Activated naive CD4-positive, alpha-beta T cell treated with anti-CD3 and anti-CD28 coated beads for 36 hours (primary cell): ENCODE measurements around the gene IGSF8. TPM values are rescaled to one million over a fixed set of nuclear protein-coding genes. Genes with fewer than 3 reads are reported as not detected.

Experiments used
- CTCF ChIA-PET: fragments of 350-600 bp; sonication (Branson Sonifier 250); formaldehyde crosslinking; loops from one replicate; lab custom pipeline; 2021; ENCODE audit warnings: antibody characterized with exemption; lab: Charles Lee
- DNase-seq: peaks from one replicate; pipeline ENCODE4 v3.0.0-alpha.2; 2020
- H3K27ac Mint-ChIP-seq: one replicate; pipeline ENCODE4 v1.8.0; 2021; ENCODE audit warnings: mild to moderate bottlenecking, mixed read lengths
- H3K27me3 Mint-ChIP-seq: one replicate; pipeline ENCODE4 v1.8.0; 2021; ENCODE audit warnings: low read depth, mixed read lengths
- H3K36me3 Mint-ChIP-seq: one replicate; pipeline ENCODE4 v1.8.0; 2021; ENCODE audit warnings: low read depth, mixed read lengths
- H3K4me1 Mint-ChIP-seq: one replicate; pipeline ENCODE4 v1.8.0; 2021; ENCODE audit warnings: low read depth, mixed read lengths
- H3K4me3 Mint-ChIP-seq: one replicate; pipeline ENCODE4 v1.8.0; 2021; ENCODE audit warnings: mild to moderate bottlenecking, moderate library complexity, mixed read lengths
- H3K9me3 Mint-ChIP-seq: one replicate; pipeline ENCODE4 v1.8.0; 2021; ENCODE audit warnings: mixed read lengths
- intact Hi-C: fragments of 100-400 bp; cut with micrococcal nuclease; formaldehyde crosslinking; loops from one replicate; pipeline ENCODE4 v1.15.1; 2023
- total RNA-seq, 2 experiments: library from RNA; stranded (reverse); gene quantifications; one replicate each; pipeline ENCODE4 v1.2.3, GENCODE V29; 2021

The IGSF8 gene
- total RNA-seq, 2 experiments from 2014 or later = 22.2 to 24.7 TPM

DNA sequence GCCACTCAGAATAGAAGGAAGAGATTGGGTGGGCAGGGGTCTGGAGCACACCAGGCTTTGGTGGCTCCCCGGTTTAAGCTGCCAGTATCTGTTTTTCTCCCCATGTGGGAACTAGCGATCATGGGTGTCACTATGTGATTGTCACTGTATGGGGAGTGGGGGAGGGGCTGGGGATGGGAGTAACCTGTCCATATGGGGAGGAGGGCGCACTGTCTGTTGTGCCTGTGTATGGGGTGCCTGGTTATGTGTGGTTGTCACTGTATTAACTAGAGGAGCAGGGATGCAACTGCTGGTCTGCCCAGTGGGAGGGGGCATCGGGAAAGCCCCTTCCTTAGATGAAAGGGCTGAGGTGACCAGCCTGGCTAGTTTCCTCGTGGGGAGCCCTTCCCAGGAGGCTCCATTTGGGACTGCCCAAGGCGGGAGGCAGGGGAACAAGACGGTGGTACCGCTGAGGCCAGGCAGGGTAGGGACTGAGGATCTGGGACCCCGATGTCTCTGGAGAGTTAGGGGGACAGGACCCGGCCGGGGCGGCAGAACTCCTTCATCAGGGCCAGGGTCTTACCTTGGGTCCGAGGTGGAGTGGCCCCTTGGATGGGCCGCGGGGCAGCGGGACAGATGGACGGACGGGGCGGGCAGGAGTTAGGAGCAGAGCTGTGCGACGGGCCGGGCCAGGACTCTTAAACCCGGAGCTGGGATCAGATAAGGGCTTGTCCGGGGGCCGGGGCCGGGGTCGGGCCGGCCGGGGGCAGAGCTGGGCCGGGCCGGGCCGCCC is 28.8 kb downstream of the IGSF8 start, which contains the start of gene KCNJ10:
TSS of gene KCNJ10 (minus strand) at position 701 of the 772 bp plus-strand sequence. CDS start 27,628 bp downstream, outside the sequence.
- H3K27me3 Mint-ChIP-seq = peaks cover 15% of the 10 kb centered on the region
- CTCF ChIA-PET = interaction anchor here (1.1 to 21.7 kb wide), 3 partner anchors 10 to 92 kb away, joined by 3 to 565 read pairs (median 18); no protein-coding TSS in a partner anchor
- no peaks in the 10 kb centered on the region for H3K36me3 Mint-ChIP-seq
- intact Hi-C loops = loop anchor here (2.0 kb wide), 1 partner anchor 39 kb away; the partner anchor contains the start of gene PIGM
- peak within 1 kb of the TSS; percentile 82 for H3K4me3 Mint-ChIP-seq
- no peak for DNase-seq
- no peak within 1 kb of the TSS for H3K27ac Mint-ChIP-seq
- peaks cover 16% of the 10 kb centered on the region for H3K4me1 Mint-ChIP-seq
- H3K9me3 Mint-ChIP-seq = no peaks in the 10 kb centered on the region

DNA sequence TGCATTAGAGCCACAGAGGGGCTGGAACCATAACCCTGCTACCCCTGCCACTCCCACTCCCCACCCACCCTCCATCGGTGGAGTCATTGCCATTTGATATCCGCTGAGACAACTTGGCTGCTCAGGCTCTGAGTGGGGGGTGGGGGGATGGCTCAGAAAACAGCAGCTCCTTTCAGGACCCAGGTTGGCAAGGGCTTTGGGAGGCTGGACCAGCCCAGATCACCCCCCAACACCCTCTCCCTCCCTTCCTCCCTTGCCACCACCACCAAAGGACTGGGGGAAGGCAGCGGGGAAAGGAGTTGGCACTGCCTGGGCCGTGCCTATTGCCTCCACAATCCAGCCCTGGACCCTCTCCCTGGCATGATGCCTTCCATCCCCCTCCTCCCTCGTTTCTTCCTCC is 30.2 kb downstream of the IGSF8 start:
- intact Hi-C loops = no loop called here
- Mint-ChIP-seq H3K36me3 (no peaks in the 10 kb centered on the region), H3K27ac (no peak overlapping the region), H3K27me3 (peaks cover 13% of the 10 kb centered on the region), H3K4me1 (peaks cover 16% of the 10 kb centered on the region), H3K4me3 (no peak overlapping the region), H3K9me3 (no peaks in the 10 kb centered on the region)
- CTCF ChIA-PET = interaction anchor here (1.0 to 3.0 kb wide), 5 partner anchors 8 to 60 kb away, joined by 4 to 19 read pairs (median 9); no protein-coding TSS in a partner anchor
- no peak for DNase-seq

DNA sequence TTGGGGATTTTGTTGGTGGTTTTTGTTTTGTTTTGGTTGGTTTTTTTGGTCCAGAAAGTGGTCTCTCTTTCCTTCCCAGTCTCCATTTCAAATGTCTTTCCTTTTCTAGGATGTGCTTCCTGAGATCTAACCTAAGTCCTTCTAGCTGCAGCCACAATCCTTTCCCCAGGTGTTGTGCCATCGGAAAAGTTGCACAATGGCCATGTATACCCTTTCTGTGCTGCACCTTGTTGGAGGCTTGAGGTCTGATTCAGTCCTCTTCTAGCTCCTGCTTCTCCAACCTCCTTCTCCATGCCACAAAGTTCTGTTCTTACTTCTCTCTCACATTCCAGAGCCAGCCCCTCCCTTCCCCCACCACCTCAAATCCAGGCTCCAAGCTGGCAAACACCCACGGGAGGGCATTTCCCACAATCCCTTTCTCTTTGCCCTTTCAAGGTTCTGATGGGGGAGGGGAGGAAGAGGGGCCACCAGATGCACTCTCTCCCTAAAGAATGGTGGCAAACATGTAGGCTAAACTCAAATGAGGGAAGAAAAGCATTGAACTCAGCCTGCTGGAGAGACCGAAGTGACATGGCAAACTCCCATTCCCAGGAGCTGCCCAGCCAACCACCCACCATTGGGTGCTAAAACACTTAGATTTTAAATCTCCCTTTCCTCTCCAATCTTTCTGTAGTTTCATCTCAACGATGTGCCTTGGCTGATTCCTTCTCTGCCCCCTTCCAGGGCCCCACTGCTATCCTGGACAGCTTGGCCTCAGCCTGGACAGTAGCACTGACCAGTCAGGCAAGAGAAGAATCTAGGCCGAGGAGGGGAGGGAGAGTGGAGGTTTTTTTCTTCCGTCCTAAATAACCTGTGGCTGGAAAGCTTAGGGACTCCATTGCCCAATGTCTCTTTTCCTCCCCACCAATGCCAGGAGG is 31.3 kb downstream of the IGSF8 start:
- intact Hi-C loops = no loop called here
- H3K9me3 Mint-ChIP-seq = no peaks in the 10 kb centered on the region
- peaks cover 16% of the 10 kb centered on the region for H3K4me1 Mint-ChIP-seq
- peaks cover 12% of the 10 kb centered on the region for H3K27me3 Mint-ChIP-seq
- H3K27ac Mint-ChIP-seq = no peak overlapping the region
- CTCF ChIA-PET = interaction anchor here (1.0 to 3.0 kb wide), 6 partner anchors 9 to 31 kb away, joined by 3 to 19 read pairs (median 8); no protein-coding TSS in a partner anchor
- no peaks in the 10 kb centered on the region for H3K36me3 Mint-ChIP-seq
- H3K4me3 Mint-ChIP-seq = no peak overlapping the region
- no peak for DNase-seq

DNA sequence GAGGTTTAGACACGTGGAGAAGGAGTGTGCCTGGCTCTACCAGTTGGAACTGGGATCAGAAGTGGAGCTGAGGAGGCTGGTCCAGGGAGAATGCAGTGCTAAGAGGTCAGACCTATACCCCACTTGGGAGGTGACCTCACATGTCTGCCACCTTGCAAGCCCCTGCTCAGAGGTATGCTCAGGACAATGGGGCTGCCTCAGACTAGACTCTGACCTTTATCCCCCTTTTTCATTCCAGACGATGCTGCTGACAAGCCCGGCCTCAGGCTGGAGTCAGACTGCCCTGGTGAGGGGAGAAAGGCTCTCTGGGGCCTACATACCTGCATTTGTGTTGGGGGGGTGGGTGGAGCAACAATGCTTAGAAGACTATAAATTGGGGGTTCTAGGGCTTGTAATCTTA is 33.7 kb downstream of the IGSF8 start:
- no peaks in the 10 kb centered on the region for H3K36me3 Mint-ChIP-seq
- no peaks in the 10 kb centered on the region for H3K9me3 Mint-ChIP-seq
- CTCF ChIA-PET = interaction anchor here (3.2 to 29.2 kb wide), 2 partner anchors 16 to 19 kb away, joined by 22 to 565 read pairs; partner anchors contain the start of genes KCNJ10 and KCNJ9
- DNase-seq = no peak
- no peak overlapping the region for H3K4me3 Mint-ChIP-seq
- H3K4me1 Mint-ChIP-seq = peaks cover 2% of the 10 kb centered on the region
- intact Hi-C loops = no loop called here
- H3K27me3 Mint-ChIP-seq = peaks cover 2% of the 10 kb centered on the region
- H3K27ac Mint-ChIP-seq = no peak overlapping the region

DNA sequence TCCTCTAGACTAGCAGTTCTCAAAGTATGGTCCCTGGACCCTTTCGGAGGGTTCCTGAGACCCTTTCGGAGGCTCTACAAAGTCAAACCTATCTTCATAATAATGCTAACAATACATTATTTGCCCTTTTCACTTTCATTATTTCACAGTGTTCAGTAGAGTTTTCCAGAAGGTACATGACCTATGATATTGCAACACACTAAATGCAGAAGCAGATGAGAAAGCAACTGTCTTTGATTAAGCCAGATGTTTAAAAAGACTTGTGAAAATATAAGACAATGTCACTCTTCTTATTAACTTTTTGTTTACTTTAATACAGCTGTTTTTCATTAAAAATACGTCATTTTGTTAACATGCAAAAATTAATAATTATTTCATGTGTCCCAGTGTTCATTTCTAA is 34.3 kb downstream of the IGSF8 start:
- Mint-ChIP-seq H3K4me3 (no peak overlapping the region), H3K9me3 (no peaks in the 10 kb centered on the region), H3K27ac (no peak overlapping the region), H3K4me1 (no peaks in the 10 kb centered on the region), H3K36me3 (no peaks in the 10 kb centered on the region), H3K27me3 (no peaks in the 10 kb centered on the region)
- intact Hi-C loops = no loop called here
- no peak for DNase-seq
- CTCF ChIA-PET = interaction anchor here (3.2 to 29.2 kb wide), 2 partner anchors 16 to 18 kb away, joined by 22 to 565 read pairs; partner anchors contain the start of genes KCNJ10 and KCNJ9

DNA sequence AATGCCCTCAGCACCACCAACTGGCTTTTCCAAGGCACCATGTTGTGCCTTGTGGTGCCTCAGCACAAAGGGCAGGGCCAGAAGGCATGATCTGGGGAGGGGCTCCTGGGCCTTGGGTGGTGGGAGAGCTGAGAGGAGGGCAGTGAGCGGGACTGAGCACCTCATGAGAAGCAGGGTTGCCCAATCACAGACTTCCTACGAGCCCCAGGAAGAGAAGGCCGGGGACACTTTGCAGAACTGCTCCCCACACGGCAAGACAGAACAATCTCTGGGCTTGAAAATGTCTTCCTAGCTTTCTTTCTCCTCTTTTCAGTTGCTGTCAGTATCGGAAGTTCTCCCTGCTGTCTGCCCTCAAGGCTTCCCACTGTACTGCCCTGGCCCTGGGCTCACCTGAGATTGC is 35.2 kb downstream of the IGSF8 start:
- Mint-ChIP-seq H3K4me3 (no peak overlapping the region), H3K36me3 (no peaks in the 10 kb centered on the region), H3K27me3 (no peaks in the 10 kb centered on the region), H3K4me1 (no peaks in the 10 kb centered on the region), H3K27ac (no peak overlapping the region), H3K9me3 (no peaks in the 10 kb centered on the region)
- intact Hi-C loops = no loop called here
- DNase-seq = no peak
- CTCF ChIA-PET = interaction anchor here (3.2 to 29.2 kb wide), 2 partner anchors 17 kb away, joined by 22 to 565 read pairs; partner anchors contain the start of genes KCNJ10 and KCNJ9

DNA sequence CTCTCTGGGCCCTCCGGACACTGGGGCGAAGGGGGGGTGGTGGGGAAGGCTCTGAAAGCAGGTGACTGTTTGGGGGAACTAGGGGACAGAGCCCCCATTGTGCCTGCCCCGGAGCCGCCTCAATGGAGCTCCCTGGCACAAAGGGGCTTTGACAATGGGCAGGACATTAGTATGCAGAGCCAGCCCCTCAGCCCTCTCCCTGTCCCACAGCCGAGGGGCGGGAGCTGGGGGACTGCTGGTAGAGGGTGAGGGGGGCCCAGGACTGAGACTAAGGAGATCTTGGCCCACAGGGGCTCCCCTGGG is 36.2 kb downstream of the IGSF8 start:
- CTCF ChIA-PET = interaction anchor here (29.2 kb wide), 1 partner anchor 18 kb away, joined by 565 read pairs; the partner anchor contains the start of genes KCNJ10 and KCNJ9
- DNase-seq = no peak
- Mint-ChIP-seq H3K4me1 (no peaks in the 10 kb centered on the region), H3K36me3 (no peaks in the 10 kb centered on the region), H3K4me3 (no peak overlapping the region), H3K27me3 (no peaks in the 10 kb centered on the region), H3K27ac (no peak overlapping the region), H3K9me3 (no peaks in the 10 kb centered on the region)
- intact Hi-C loops = no loop called here

DNA sequence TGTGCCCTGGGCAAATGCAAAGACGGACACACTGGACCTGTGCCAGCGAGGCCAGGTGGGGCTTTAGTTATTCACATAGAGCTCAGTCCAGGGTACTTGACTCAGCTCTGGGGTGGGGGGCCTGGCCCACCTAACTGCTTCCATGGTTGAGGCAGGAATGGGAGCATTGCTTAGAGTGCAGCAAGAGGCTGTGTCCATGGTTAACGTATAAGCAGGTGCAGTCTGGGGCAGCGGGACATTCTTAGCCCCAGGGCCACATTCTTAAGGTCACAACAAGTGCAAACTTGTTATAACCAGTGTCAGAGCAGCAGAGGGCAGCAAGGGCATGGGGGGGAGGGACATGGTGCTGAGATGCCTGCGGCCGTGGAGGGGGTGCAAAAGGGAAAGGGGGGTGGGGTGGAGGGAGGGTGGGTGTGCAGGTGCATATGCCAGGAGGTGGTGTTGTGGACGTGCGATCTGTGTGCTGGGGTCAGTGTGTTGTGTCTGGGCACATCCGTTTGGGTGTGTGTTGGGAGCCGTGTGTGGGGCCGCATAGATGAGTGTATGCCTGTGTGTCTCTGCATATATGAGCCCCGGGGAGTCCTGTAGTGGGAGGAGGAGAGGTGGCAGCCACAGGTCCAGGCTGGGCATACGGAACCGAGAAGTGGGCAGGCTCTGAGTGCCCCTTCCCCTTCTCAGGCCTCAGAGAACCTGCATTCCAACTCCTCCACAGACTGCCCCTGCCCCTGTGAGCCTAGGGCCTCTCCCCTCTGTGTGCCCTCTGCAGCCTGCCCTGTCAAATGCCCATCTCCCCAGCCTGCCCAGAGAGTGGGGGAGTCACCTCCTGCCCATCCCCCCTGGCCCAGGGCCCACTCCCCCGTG is 36.8 kb downstream of the IGSF8 start:
- no peak overlapping the region for H3K27ac Mint-ChIP-seq
- H3K27me3 Mint-ChIP-seq = no peaks in the 10 kb centered on the region
- no peaks in the 10 kb centered on the region for H3K4me1 Mint-ChIP-seq
- no peak overlapping the region for H3K4me3 Mint-ChIP-seq
- CTCF ChIA-PET = interaction anchor here (29.2 kb wide), 1 partner anchor 19 kb away, joined by 565 read pairs; the partner anchor contains the start of genes KCNJ10 and KCNJ9
- no peaks in the 10 kb centered on the region for H3K36me3 Mint-ChIP-seq
- no peak for DNase-seq
- intact Hi-C loops = no loop called here
- no peaks in the 10 kb centered on the region for H3K9me3 Mint-ChIP-seq

DNA sequence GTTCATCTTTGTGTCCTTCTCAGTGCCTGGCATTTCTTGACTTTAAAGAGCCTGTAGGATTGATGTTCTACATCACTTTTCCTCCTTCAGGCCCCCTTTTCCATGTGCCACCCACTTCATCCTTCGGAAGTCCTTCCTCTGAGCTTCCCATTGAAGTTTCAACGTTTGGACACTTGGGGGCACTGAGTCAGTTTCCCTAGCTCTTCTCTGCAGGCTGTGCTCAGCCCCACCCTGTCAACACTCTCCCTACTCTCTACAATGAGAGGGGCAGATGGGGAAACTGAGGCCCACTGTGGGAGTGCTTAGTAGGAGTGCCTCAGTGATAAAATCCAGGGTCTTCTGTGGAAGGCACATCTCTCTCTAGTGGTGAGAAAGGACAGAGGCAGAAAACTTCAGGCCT is 40.3 kb downstream of the IGSF8 start:
- Mint-ChIP-seq H3K36me3 (no peaks in the 10 kb centered on the region), H3K4me1 (no peaks in the 10 kb centered on the region), H3K4me3 (no peak overlapping the region), H3K27me3 (peaks cover 6% of the 10 kb centered on the region), H3K27ac (no peak overlapping the region), H3K9me3 (no peaks in the 10 kb centered on the region)
- DNase-seq = no peak
- CTCF ChIA-PET = interaction anchor here (4.6 to 29.2 kb wide), 2 partner anchors 11 to 22 kb away, joined by 27 to 565 read pairs; partner anchors contain the start of genes KCNJ10 and KCNJ9
- intact Hi-C loops = loop anchor here (2.0 kb wide), 1 partner anchor 27 kb away; no protein-coding TSS in a partner anchor

DNA sequence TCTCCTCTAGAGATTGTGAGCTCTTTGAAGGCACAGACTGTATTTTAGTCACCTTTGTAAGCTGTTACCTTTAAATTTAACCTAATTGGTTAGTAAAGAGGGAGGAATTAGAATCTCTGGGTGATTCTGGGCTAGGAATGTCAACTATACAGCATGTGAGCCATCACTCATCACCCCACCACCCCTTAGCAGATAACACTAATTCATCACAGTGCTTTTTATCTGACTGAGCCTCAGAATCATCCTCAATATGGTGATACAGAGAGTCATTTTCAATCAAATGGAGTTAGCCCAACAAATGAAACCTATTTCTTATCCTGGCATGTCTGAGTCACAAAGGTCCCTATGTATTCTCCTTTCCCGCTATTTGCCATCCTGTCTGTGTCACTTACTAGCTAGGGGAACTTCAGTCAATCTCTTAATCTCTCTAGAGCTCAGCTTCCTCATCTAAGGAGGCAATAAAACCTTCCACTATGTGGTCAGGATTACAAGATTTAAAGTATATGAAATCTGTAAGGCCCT is 41.7 kb downstream of the IGSF8 start:
- CTCF ChIA-PET = interaction anchor here (4.6 to 29.2 kb wide), 2 partner anchors 10 to 24 kb away, joined by 27 to 565 read pairs; partner anchors contain the start of genes KCNJ10 and KCNJ9
- DNase-seq = no peak
- Mint-ChIP-seq H3K4me1 (no peaks in the 10 kb centered on the region), H3K4me3 (no peak overlapping the region), H3K27me3 (peaks cover 6% of the 10 kb centered on the region), H3K36me3 (no peaks in the 10 kb centered on the region), H3K9me3 (no peaks in the 10 kb centered on the region), H3K27ac (no peak overlapping the region)
- intact Hi-C loops = no loop called here
